ENCODE results near the gene CCR1.

CCR1 gene

GRCh38 chr3:46208167-46208704 is at the start of gene CCR1:
Gene CCR1, minus strand, starts transcription at chr3:46208313. Its CDS starts 4,000 bp downstream, at chr3:46204313.
- Histone ChIP-seq H3K27me3 (ENCODE audit: insufficient read depth, low read depth) (no peaks in the 10 kb centered on the region), H3K4me1 (ENCODE audit: low read depth, poor library complexity, severe bottlenecking) (peaks cover 79% of the 10 kb centered on the region), H3K9ac (peak within 1 kb of the TSS; percentile 73), H2AFZ (ENCODE audit: low read depth) (peak within 1 kb of the TSS; percentile 29; the same call in 1 of the 2 replicates), H4K20me1 (ENCODE audit: insufficient read depth) (no peaks in the 10 kb centered on the region), H3K36me3 (ENCODE audit: insufficient read depth) (no peaks in the 10 kb centered on the region), H3K79me2 (ENCODE audit: insufficient read depth, low read depth) (peaks cover 22% of the 10 kb centered on the region), H3K27ac (peak within 1 kb of the TSS; percentile 96), H3K4me2 (peak within 1 kb of the TSS; percentile 46), H3K4me3 (IDR thresholded peaks at IDR 0.05; ENCODE audit: insufficient read depth, low read depth, low read length) (no peak within 1 kb of the TSS)
- TF ChIP-seq CTCF (conservative IDR thresholded peaks at IDR 0.05; ENCODE audit: low read depth, low read length) = peak; percentile 78

GRCh38 chr3:46252980-46253379 is 44.9 kb upstream of the CCR1 start:
- Histone ChIP-seq H3K9ac (no peak overlapping the region), H3K27ac (no peak overlapping the region), H3K4me1 (ENCODE audit: low read depth, poor library complexity, severe bottlenecking) (peaks cover 6% of the 10 kb centered on the region), H3K4me3 (IDR thresholded peaks at IDR 0.05; ENCODE audit: insufficient read depth, low read depth, low read length) (no peak overlapping the region), H4K20me1 (ENCODE audit: insufficient read depth) (no peaks in the 10 kb centered on the region), H2AFZ (ENCODE audit: low read depth) (no peak overlapping the region), H3K36me3 (ENCODE audit: insufficient read depth) (no peaks in the 10 kb centered on the region), H3K27me3 (ENCODE audit: insufficient read depth, low read depth) (no peaks in the 10 kb centered on the region), H3K79me2 (ENCODE audit: insufficient read depth, low read depth) (no peaks in the 10 kb centered on the region), H3K4me2 (no peak overlapping the region)
- TF ChIP-seq CTCF (conservative IDR thresholded peaks at IDR 0.05; ENCODE audit: low read depth, low read length) = no peak

- Histone ChIP-seq H3K27ac (no peak overlapping the region), H3K4me1 (ENCODE audit: low read depth, poor library complexity, severe bottlenecking) (peaks cover 11% of the 10 kb centered on the region), H3K4me3 (IDR thresholded peaks at IDR 0.05; ENCODE audit: insufficient read depth, low read depth, low read length) (no peak overlapping the region), H3K9ac (no peak overlapping the region), H3K79me2 (ENCODE audit: insufficient read depth, low read depth) (no peaks in the 10 kb centered on the region), H4K20me1 (ENCODE audit: insufficient read depth) (no peaks in the 10 kb centered on the region), H3K27me3 (ENCODE audit: insufficient read depth, low read depth) (no peaks in the 10 kb centered on the region), H3K36me3 (ENCODE audit: insufficient read depth) (no peaks in the 10 kb centered on the region), H3K4me2 (no peak overlapping the region), H2AFZ (ENCODE audit: low read depth) (no peak overlapping the region)
- no peak for TF ChIP-seq CTCF (conservative IDR thresholded peaks at IDR 0.05; ENCODE audit: low read depth, low read length)
These were observed 37.0 kb upstream of the CCR1 start for GRCh38 chr3:46245146-46245545.

- H3K4me1 ChIP-seq (ENCODE audit: low read depth, poor library complexity, severe bottlenecking) = peaks cover 11% of the 10 kb centered on the region
- no peaks in the 10 kb centered on the region for H3K36me3 ChIP-seq (ENCODE audit: insufficient read depth)
- no peak overlapping the region for H2AFZ ChIP-seq (ENCODE audit: low read depth)
- H3K4me3 ChIP-seq (IDR thresholded peaks at IDR 0.05; ENCODE audit: insufficient read depth, low read depth, low read length) = no peak overlapping the region
- H3K27me3 ChIP-seq (ENCODE audit: insufficient read depth, low read depth) = no peaks in the 10 kb centered on the region
- H3K9ac ChIP-seq = no peak overlapping the region
- H3K27ac ChIP-seq = no peak overlapping the region
- H3K79me2 ChIP-seq (ENCODE audit: insufficient read depth, low read depth) = no peaks in the 10 kb centered on the region
- no peak for TF ChIP-seq CTCF (conservative IDR thresholded peaks at IDR 0.05; ENCODE audit: low read depth, low read length)
- H3K4me2 ChIP-seq = no peak overlapping the region
- H4K20me1 ChIP-seq (ENCODE audit: insufficient read depth) = no peaks in the 10 kb centered on the region
These were observed 35.4 kb upstream of the CCR1 start for GRCh38 chr3:46243560-46243959.
